ENCODE results near the gene UVRAG.

The UVRAG gene

GRCh38 chr11:76114238-76114637 lies 299.2 kb downstream of the UVRAG start:
- Histone ChIP-seq H3K27ac (no peak overlapping the region), H3K9ac (ENCODE audit: insufficient read length) (no peak overlapping the region), H3K36me3 (ENCODE audit: insufficient read depth, low read length) (no peaks in the 10 kb centered on the region), H3K9me3 (ENCODE audit: low read depth, low read length) (no peaks in the 10 kb centered on the region), H3K4me3 (no peak overlapping the region)
- no peak for DNase-seq (ENCODE audit: low read depth, low spot score)
- TF ChIP-seq POLR2AphosphoS5 (IDR thresholded peaks at IDR 0.05; ENCODE audit: borderline replicate concordance, low read depth, low read length) (no peak), FOXP2 (optimal IDR thresholded peaks at IDR 0.05; ENCODE audit: control extremely low read depth, extremely low read length, insufficient read depth) (no peak), EZH2 (IDR thresholded peaks at IDR 0.05) (no peak)

- H3K4me3 ChIP-seq: no peak overlapping the region
- no peak for DNase-seq (ENCODE audit: low read depth, low spot score)
- H3K9ac ChIP-seq (ENCODE audit: insufficient read length): no peak overlapping the region
- H3K36me3 ChIP-seq (ENCODE audit: insufficient read depth, low read length): no peaks in the 10 kb centered on the region
- H3K27ac ChIP-seq: no peak overlapping the region
- H3K9me3 ChIP-seq (ENCODE audit: low read depth, low read length): no peaks in the 10 kb centered on the region
- TF ChIP-seq POLR2AphosphoS5 (IDR thresholded peaks at IDR 0.05; ENCODE audit: borderline replicate concordance, low read depth, low read length) (no peak), EZH2 (IDR thresholded peaks at IDR 0.05) (no peak), FOXP2 (optimal IDR thresholded peaks at IDR 0.05; ENCODE audit: control extremely low read depth, extremely low read length, insufficient read depth) (no peak)
Measured at GRCh38 chr11:76115555-76115954, 300.5 kb downstream of the UVRAG start.

- TF ChIP-seq POLR2AphosphoS5 (IDR thresholded peaks at IDR 0.05; ENCODE audit: borderline replicate concordance, low read depth, low read length): no peak
- TF ChIP-seq FOXP2 (optimal IDR thresholded peaks at IDR 0.05; ENCODE audit: control extremely low read depth, extremely low read length, insufficient read depth): no peak
- TF ChIP-seq EZH2 (IDR thresholded peaks at IDR 0.05): no peak
- no peaks in the 10 kb centered on the region for H3K36me3 ChIP-seq (ENCODE audit: insufficient read depth, low read length)
- no peaks in the 10 kb centered on the region for H3K9me3 ChIP-seq (ENCODE audit: low read depth, low read length)
- H3K9ac ChIP-seq (ENCODE audit: insufficient read length): no peak overlapping the region
- H3K4me3 ChIP-seq: no peak overlapping the region
- no peak overlapping the region for H3K27ac ChIP-seq
- DNase-seq (ENCODE audit: low read depth, low spot score): no peak
Measured at GRCh38 chr11:76119032-76119431, 304.0 kb downstream of the UVRAG start.

GRCh38 chr11:76119779-76120178 lies 304.8 kb downstream of the UVRAG start:
- Histone ChIP-seq H3K4me3 (no peak overlapping the region), H3K36me3 (ENCODE audit: insufficient read depth, low read length) (no peaks in the 10 kb centered on the region), H3K9ac (ENCODE audit: insufficient read length) (no peak overlapping the region), H3K9me3 (ENCODE audit: low read depth, low read length) (no peaks in the 10 kb centered on the region), H3K27ac (no peak overlapping the region)
- TF ChIP-seq EZH2 (IDR thresholded peaks at IDR 0.05) (no peak), POLR2AphosphoS5 (IDR thresholded peaks at IDR 0.05; ENCODE audit: borderline replicate concordance, low read depth, low read length) (no peak), FOXP2 (optimal IDR thresholded peaks at IDR 0.05; ENCODE audit: control extremely low read depth, extremely low read length, insufficient read depth) (no peak)
- no peak for DNase-seq (ENCODE audit: low read depth, low spot score)

- no peak overlapping the region for H3K27ac ChIP-seq
- no peaks in the 10 kb centered on the region for H3K36me3 ChIP-seq (ENCODE audit: insufficient read depth, low read length)
- H3K9me3 ChIP-seq (ENCODE audit: low read depth, low read length): no peaks in the 10 kb centered on the region
- no peak overlapping the region for H3K9ac ChIP-seq (ENCODE audit: insufficient read length)
- TF ChIP-seq FOXP2 (optimal IDR thresholded peaks at IDR 0.05; ENCODE audit: control extremely low read depth, extremely low read length, insufficient read depth): no peak
- TF ChIP-seq POLR2AphosphoS5 (IDR thresholded peaks at IDR 0.05; ENCODE audit: borderline replicate concordance, low read depth, low read length): no peak
- no peak for TF ChIP-seq EZH2 (IDR thresholded peaks at IDR 0.05)
- H3K4me3 ChIP-seq: no peak overlapping the region
- no peak for DNase-seq (ENCODE audit: low read depth, low spot score)
Measured at GRCh38 chr11:76120513-76121101, 305.6 kb downstream of the UVRAG start.

- H3K9me3 ChIP-seq (ENCODE audit: low read depth, low read length): no peaks in the 10 kb centered on the region
Measured at GRCh38 chr11:76123248-76123647, 308.2 kb downstream of the UVRAG start.

GRCh38 chr11:76124905-76125770 lies 310.1 kb downstream of the UVRAG start:
- H3K9ac ChIP-seq (ENCODE audit: insufficient read length): no peak overlapping the region
- H3K9me3 ChIP-seq (ENCODE audit: low read depth, low read length): no peaks in the 10 kb centered on the region
- H3K4me3 ChIP-seq: no peak overlapping the region
- DNase-seq (ENCODE audit: low read depth, low spot score): no peak
- H3K36me3 ChIP-seq (ENCODE audit: insufficient read depth, low read length): no peaks in the 10 kb centered on the region
- peak overlapping the region; percentile 15; the same call in 1 of the 2 replicates for H3K27ac ChIP-seq
- no peak for TF ChIP-seq POLR2AphosphoS5 (IDR thresholded peaks at IDR 0.05; ENCODE audit: borderline replicate concordance, low read depth, low read length)
- no peak for TF ChIP-seq FOXP2 (optimal IDR thresholded peaks at IDR 0.05; ENCODE audit: control extremely low read depth, extremely low read length, insufficient read depth)
- no peak for TF ChIP-seq EZH2 (IDR thresholded peaks at IDR 0.05)

More at GRCh38 chr11:76123248-76123647, 308.2 kb downstream of the UVRAG start:
- Histone ChIP-seq H3K36me3 (ENCODE audit: insufficient read depth, low read length) (no peaks in the 10 kb centered on the region), H3K9ac (ENCODE audit: insufficient read length) (no peak overlapping the region), H3K27ac (peak overlapping the region; percentile 44; the same call in 1 of the 2 replicates), H3K4me3 (no peak overlapping the region)
- DNase-seq (ENCODE audit: low read depth, low spot score): no peak
- TF ChIP-seq EZH2 (IDR thresholded peaks at IDR 0.05): no peak
- no peak for TF ChIP-seq POLR2AphosphoS5 (IDR thresholded peaks at IDR 0.05; ENCODE audit: borderline replicate concordance, low read depth, low read length)
- no peak for TF ChIP-seq FOXP2 (optimal IDR thresholded peaks at IDR 0.05; ENCODE audit: control extremely low read depth, extremely low read length, insufficient read depth)

- H3K36me3 ChIP-seq (ENCODE audit: insufficient read depth, low read length): no peaks in the 10 kb centered on the region
- H3K4me3 ChIP-seq: no peak overlapping the region
- no peaks in the 10 kb centered on the region for H3K9me3 ChIP-seq (ENCODE audit: low read depth, low read length)
- DNase-seq (ENCODE audit: low read depth, low spot score): no peak
- no peak overlapping the region for H3K9ac ChIP-seq (ENCODE audit: insufficient read length)
- no peak overlapping the region for H3K27ac ChIP-seq
- TF ChIP-seq EZH2 (IDR thresholded peaks at IDR 0.05) (no peak), POLR2AphosphoS5 (IDR thresholded peaks at IDR 0.05; ENCODE audit: borderline replicate concordance, low read depth, low read length) (no peak), FOXP2 (optimal IDR thresholded peaks at IDR 0.05; ENCODE audit: control extremely low read depth, extremely low read length, insufficient read depth) (no peak)
Measured at GRCh38 chr11:76129729-76130128, 314.7 kb downstream of the UVRAG start.
